GM12872 (cell line): ENCODE results near the gene DNLZ.

Experiments
- CTCF ChIP-seq: IDR thresholded peaks from 3 replicates; pipeline ENCODE4 v1.5.1; 2011; ENCODE audit warnings: low read depth, mild to moderate bottlenecking, low read length, moderate library complexity; ENCODE audit not compliant: insufficient read depth

The DNLZ gene

GRCh38 chr9:136336881-136337280 is 26.7 kb downstream of the DNLZ start:
- no peak for TF ChIP-seq CTCF

GRCh38 chr9:136336156-136336870 is 27.2 kb downstream of the DNLZ start:
- TF ChIP-seq CTCF, result no peak

- no peak for TF ChIP-seq CTCF
These were observed 28.0 kb downstream of the DNLZ start for GRCh38 chr9:136335296-136336155.

- TF ChIP-seq CTCF, result no peak
These were observed 29.0 kb downstream of the DNLZ start for GRCh38 chr9:136334541-136334940.

GRCh38 chr9:136333486-136333885 is 30.1 kb downstream of the DNLZ start:
- no peak for TF ChIP-seq CTCF

- no peak for TF ChIP-seq CTCF
These were observed 30.5 kb downstream of the DNLZ start for GRCh38 chr9:136333045-136333444.

- no peak for TF ChIP-seq CTCF
These were observed 31.0 kb downstream of the DNLZ start for GRCh38 chr9:136332482-136332983.
